CD14-positive monocyte (primary cell): ENCODE measurements around the gene SLC22A1. TPM values are rescaled to one million over a fixed set of nuclear protein-coding genes. Genes with fewer than 3 reads are reported as not detected.

Experiments
- DNase-seq, 3 donors: peaks; one replicate each; pipeline ENCODE4 v3.0.0-alpha.2; 2011 to 2022
- H2AFZ ChIP-seq: 2 replicates; pipeline ENCODE4 v1.6.0; 2012; ENCODE audit warnings: mild to moderate bottlenecking, low read depth, low read length, inconsistent platforms; ENCODE audit not compliant: insufficient read depth, poor library complexity, severe bottlenecking
- H3K27ac ChIP-seq, 2 donors: 1 replicate in 1 of 2; 2 replicates in 1 of 2; pipeline ENCODE4 v1.5.1; 2012 to 2013; ENCODE audit warnings: low read length in 2 of 2, control low read depth in 1 of 2, inconsistent platforms in 1 of 2, low read depth in 1 of 2, mild to moderate bottlenecking in 1 of 2
- H3K27me3 ChIP-seq, 2 donors: one replicate each; pipeline versions ENCODE4 v1.6.0 to v1.6.1; 2011 to 2013; ENCODE audit warnings: low read length in 2 of 2; ENCODE audit not compliant: control insufficient read depth in 2 of 2, insufficient read depth in 2 of 2
- H3K36me3 ChIP-seq, 2 donors: replicated peaks in 1 of 2; 1 replicate in 1 of 2; 2 replicates in 1 of 2; pipeline versions ENCODE4 v1.5.1 to v1.6.1; 2012 to 2013; ENCODE audit warnings: low read length in 2 of 2, control low read depth in 1 of 2, inconsistent platforms in 1 of 2, mild to moderate bottlenecking in 1 of 2; ENCODE audit not compliant: insufficient read depth in 2 of 2, control insufficient read depth in 1 of 2
- H3K4me1 ChIP-seq, 2 donors: 1 replicate in 1 of 2; 2 replicates in 1 of 2; pipeline versions ENCODE4 v1.5.1 to v1.6.1; 2012 to 2013; ENCODE audit warnings: low read length in 2 of 2, control low read depth in 1 of 2, inconsistent platforms in 1 of 2, mild to moderate bottlenecking in 1 of 2, moderate library complexity in 1 of 2; ENCODE audit not compliant: insufficient read depth in 2 of 2, control insufficient read depth in 1 of 2
- H3K4me2 ChIP-seq: replicated peaks from 2 replicates; pipeline ENCODE3; 2012; ENCODE audit warnings: low read length, moderate library complexity, mild to moderate bottlenecking; ENCODE audit not compliant: poor library complexity, severe bottlenecking; ENCODE audit errors: extremely low read depth
- H3K4me3 ChIP-seq, 3 experiments: fragments of 200-600 bp in 1 of 3; sonication (generic) in 1 of 3; replicated peaks in 1 of 3; 1 replicate in 2 of 3; 2 replicates in 1 of 3; pipeline ENCODE4 v1.5.1; 2011 to 2013; ENCODE audit warnings: low read length in 3 of 3, mild to moderate bottlenecking in 3 of 3, control low read depth in 2 of 3, low read depth in 2 of 3, inconsistent platforms in 1 of 3, moderate library complexity in 1 of 3
- H3K79me2 ChIP-seq: 2 replicates; pipeline ENCODE4 v1.6.0; 2012; ENCODE audit warnings: mild to moderate bottlenecking, control low read depth, inconsistent platforms, low read length, moderate library complexity; ENCODE audit not compliant: insufficient read depth
- H3K9ac ChIP-seq: 2 replicates; pipeline ENCODE4 v1.6.0; 2017; ENCODE audit warnings: low read length, mild to moderate bottlenecking; ENCODE audit not compliant: insufficient read depth, poor library complexity, severe bottlenecking
- H3K9me3 ChIP-seq, 2 donors: replicated peaks in 1 of 2; 1 replicate in 1 of 2; 2 replicates in 1 of 2; pipeline versions ENCODE4 v1.5.1 to v1.6.1; 2012 to 2013; ENCODE audit warnings: low read length in 2 of 2, control low read depth in 1 of 2; ENCODE audit not compliant: control insufficient read depth in 1 of 2, insufficient read depth in 1 of 2
- H4K20me1 ChIP-seq: 2 replicates; pipeline ENCODE4 v1.6.0; 2012; ENCODE audit warnings: mild to moderate bottlenecking, low read length, control low read depth, moderate library complexity; ENCODE audit not compliant: insufficient read depth
- H3K27ac Mint-ChIP-seq, 7 donors: one replicate each; pipeline ENCODE4 v1.8.0; 2020; ENCODE audit warnings: mild to moderate bottlenecking in 7 of 7, mixed read lengths in 7 of 7, moderate library complexity in 6 of 7, inconsistent platforms in 2 of 7
- H3K27me3 Mint-ChIP-seq, 3 donors: one replicate each; pipeline ENCODE4 v1.8.0; 2021 to 2022; ENCODE audit warnings: low read depth in 3 of 3, mild to moderate bottlenecking in 3 of 3, mixed read lengths in 3 of 3, moderate library complexity in 3 of 3, inconsistent platforms in 1 of 3
- H3K36me3 Mint-ChIP-seq, 2 donors: one replicate each; pipeline ENCODE4 v1.8.0; 2020; ENCODE audit warnings: mixed read lengths in 2 of 2, inconsistent platforms in 1 of 2, mild to moderate bottlenecking in 1 of 2
- H3K4me1 Mint-ChIP-seq: one replicate; pipeline ENCODE4 v1.8.0; 2020; ENCODE audit warnings: mild to moderate bottlenecking, mixed read lengths
- H3K4me3 Mint-ChIP-seq, 2 donors: one replicate each; pipeline ENCODE4 v1.8.0; 2020; ENCODE audit warnings: mild to moderate bottlenecking in 2 of 2, mixed read lengths in 2 of 2, moderate library complexity in 1 of 2
- H3K9me3 Mint-ChIP-seq, 7 donors: one replicate each; pipeline ENCODE4 v1.8.0; 2020 to 2022; ENCODE audit warnings: mixed read lengths in 7 of 7, mild to moderate bottlenecking in 6 of 7, moderate library complexity in 6 of 7, inconsistent platforms in 2 of 7
- CTCF ChIP-seq: fragments of 200-600 bp; IDR thresholded peaks from one replicate; pipeline ENCODE4 v1.8.0; 2022; ENCODE audit warnings: antibody characterized with exemption, mild to moderate bottlenecking
- WGBS: methylation state at CpG from one replicate; pipeline ENCODE4 v1.1.5; 2013; ENCODE audit warnings: missing lambda C conversion rate; ENCODE audit not compliant: insufficient coverage; 5-methylcytosine and 5-hydroxymethylcytosine counted together
- intact Hi-C, 2 donors: fragments of 100-400 bp; cut with micrococcal nuclease; formaldehyde crosslinking; loops; one replicate each; pipeline versions ENCODE4 v1.15.0 to v1.15.1; 2023
- polyA plus RNA-seq, 3 donors: library from polyadenylated mRNA; depleted of rRNA in 1 of 3; unstranded in 2 of 3; stranded (reverse) in 1 of 3; fragments of 300-500 nt in 2 of 3; fragments of >200 nt in 1 of 3; fragmentation: Illumina TruSeq in 2 of 3; gene quantifications; 1 replicate in 2 of 3; 2 replicates in 1 of 3; pipeline ENCODE4 v1.2.3, GENCODE V29; 2012 to 2021

Gene SLC22A1
- polyA plus RNA-seq, 3 donors = 0.36 to 0.48 TPM; not detected in 1

- Histone ChIP-seq H3K9me3 (no peaks in the 10 kb centered on the region), H2AFZ (no peak overlapping the region), H4K20me1 (no peaks in the 10 kb centered on the region), H3K9ac (no peak overlapping the region), H3K4me1 (no peaks in the 10 kb centered on the region), H3K27me3 (no peaks in the 10 kb centered on the region), H3K36me3 (no peaks in the 10 kb centered on the region), H3K79me2 (no peaks in the 10 kb centered on the region), H3K27ac (no peak overlapping the region), H3K4me2 (no peak overlapping the region), H3K4me3 (no peak overlapping the region)
- Mint-ChIP-seq H3K9me3 (peaks cover 0 to 3% (median 0%) of the 10 kb centered on the region in 7 donors), H3K4me3 (no peak overlapping the region), H3K36me3 (no peaks in the 10 kb centered on the region), H3K27me3 (peaks cover 12 to 24% (median 19%) of the 10 kb centered on the region in 3 donors), H3K4me1 (no peaks in the 10 kb centered on the region), H3K27ac (no peak overlapping the region)
- no peak for DNase-seq
- no peak for TF ChIP-seq CTCF
- intact Hi-C loops = no loop called here
- 100% methylated on average over 2 of the region's 4 CpGs for WGBS
These were observed 10.7 kb downstream of the SLC22A1 start for GRCh38 chr6:160132297-160132637.

DNA sequence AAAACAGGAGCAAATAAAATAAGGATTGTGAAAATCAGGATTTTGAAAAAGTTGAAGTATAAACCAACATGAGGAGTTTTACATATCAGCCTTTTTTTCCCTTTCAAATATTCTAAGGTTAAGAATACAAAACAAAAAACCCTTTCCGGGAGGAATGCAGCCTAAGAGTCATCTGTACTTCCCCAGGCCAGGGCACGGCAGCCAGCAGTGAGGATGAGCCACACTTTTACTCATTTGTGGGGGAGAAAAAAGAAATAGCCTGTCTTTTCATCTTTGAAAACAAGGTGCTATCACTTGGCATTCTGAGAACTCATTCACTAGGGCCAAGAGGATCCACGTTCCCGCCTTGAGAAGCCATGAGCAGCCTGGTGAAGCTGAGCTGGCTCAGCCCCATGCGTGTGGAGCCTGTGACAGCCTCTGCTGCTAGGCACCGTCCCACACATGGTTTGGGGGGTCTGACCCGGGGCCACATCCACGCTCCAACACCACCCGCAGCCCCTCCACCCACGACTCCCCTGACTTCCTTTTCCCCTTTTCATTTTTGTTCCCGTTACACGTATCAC, 11.2 kb downstream of the SLC22A1 start:
- Histone ChIP-seq H3K4me1 (no peaks in the 10 kb centered on the region), H3K4me2 (no peak overlapping the region), H3K9ac (no peak overlapping the region), H3K36me3 (no peaks in the 10 kb centered on the region), H4K20me1 (no peaks in the 10 kb centered on the region), H2AFZ (no peak overlapping the region), H3K4me3 (no peak overlapping the region), H3K9me3 (no peaks in the 10 kb centered on the region), H3K27ac (no peak overlapping the region), H3K79me2 (no peaks in the 10 kb centered on the region), H3K27me3 (no peaks in the 10 kb centered on the region)
- Mint-ChIP-seq H3K27ac (no peak overlapping the region), H3K27me3 (peaks cover 14 to 24% (median 20%) of the 10 kb centered on the region in 3 donors), H3K4me3 (no peak overlapping the region), H3K4me1 (no peaks in the 10 kb centered on the region), H3K9me3 (peaks cover 0 to 3% (median 0%) of the 10 kb centered on the region in 7 donors), H3K36me3 (no peaks in the 10 kb centered on the region)
- no peak for TF ChIP-seq CTCF
- 68% methylated on average over 8 of the region's 12 CpGs for WGBS
- intact Hi-C loops = no loop called here
- peak in 1 of 3 donors; percentile 20 for DNase-seq
